GM19395 (cell line): ENCODE results near the gene ECE2.

Source experiments
- ATAC-seq: cut with Tn5 transposase; IDR thresholded peaks from one replicate; pipeline ENCODE4 v1.9.1; 2021; ENCODE audit warnings: mild to moderate bottlenecking, moderate library complexity; ENCODE audit not compliant: unreplicated experiment

The ECE2 gene

GRCh38 chr3:184240384-184241140 lies 35.3 kb upstream of the ECE2 start:
- ATAC-seq: no peak

GRCh38 chr3:184241141-184241446 lies 34.7 kb upstream of the ECE2 start:
- no peak for ATAC-seq

- ATAC-seq: no peak
These were observed 34.1 kb upstream of the ECE2 start for GRCh38 chr3:184241447-184242296.

DNA sequence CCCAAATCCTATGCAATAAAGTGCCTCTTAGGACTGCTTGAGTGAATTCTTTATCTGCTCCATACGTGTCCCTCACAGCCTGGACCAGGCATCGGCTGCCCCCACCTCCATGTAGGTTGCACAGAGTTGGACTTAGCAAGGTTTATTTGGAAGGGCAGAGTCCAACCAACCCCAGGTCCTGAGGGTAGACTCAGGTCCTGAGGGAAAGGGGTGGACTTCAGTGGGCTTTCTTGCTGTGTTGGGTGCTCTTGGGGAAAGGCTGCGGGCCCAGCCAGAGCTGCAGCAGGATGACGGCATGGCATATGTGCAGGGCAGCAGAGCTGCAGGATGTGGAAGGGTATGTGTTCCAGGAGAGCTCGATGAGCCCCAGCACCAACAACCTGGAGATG lies 33.5 kb upstream of the ECE2 start:
- no peak for ATAC-seq

GRCh38 chr3:184248454-184249411 lies 27.1 kb upstream of the ECE2 start, which contains the start of gene ALG3:
Gene ALG3, minus strand, starts transcription at chr3:184248962. Its CDS starts 22 bp downstream, at chr3:184248940.
- peak; percentile 49 for ATAC-seq

GRCh38 chr3:184249412-184250166 lies 26.2 kb upstream of the ECE2 start, which contains the start of gene EEF1AKMT4:
Gene EEF1AKMT4, plus strand, starts transcription at chr3:184249672. Its CDS starts 23 bp downstream, at chr3:184249695.
- peak; percentile 86 for ATAC-seq

DNA sequence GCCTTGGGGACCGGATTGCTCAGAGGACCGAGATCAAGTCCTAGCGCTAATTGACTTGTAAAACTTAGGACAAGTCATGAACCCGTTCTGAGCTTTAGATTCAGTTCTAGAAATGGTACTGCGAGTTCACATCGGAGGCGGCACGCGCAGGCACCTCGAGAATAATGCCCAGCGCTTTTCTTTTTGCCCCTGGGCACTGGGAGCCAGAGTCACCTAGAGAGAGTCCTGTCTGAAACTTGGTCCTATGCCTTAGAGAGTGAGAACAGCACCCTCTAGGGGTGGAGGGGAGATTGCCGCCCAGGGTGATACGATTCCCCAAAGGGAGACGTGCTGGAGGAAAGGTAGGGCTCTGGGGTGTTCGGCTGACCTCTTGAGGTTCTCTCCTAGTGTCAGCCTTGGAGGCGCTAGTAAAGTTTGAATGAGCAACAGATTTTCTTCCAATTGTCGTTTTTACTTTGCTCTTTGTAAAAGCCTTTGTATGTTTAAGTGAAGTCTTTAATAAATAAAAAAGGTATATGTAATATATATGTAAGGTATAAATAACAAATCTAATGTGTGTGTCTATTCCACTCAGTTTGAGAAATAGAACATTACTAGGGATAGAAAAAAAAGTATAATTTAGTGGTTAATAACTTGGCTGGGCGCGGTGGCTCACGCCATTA lies 25.5 kb upstream of the ECE2 start:
- ATAC-seq: peak; percentile 74

- ATAC-seq: no peak
These were observed 20.4 kb upstream of the ECE2 start for GRCh38 chr3:184255291-184256039.

DNA sequence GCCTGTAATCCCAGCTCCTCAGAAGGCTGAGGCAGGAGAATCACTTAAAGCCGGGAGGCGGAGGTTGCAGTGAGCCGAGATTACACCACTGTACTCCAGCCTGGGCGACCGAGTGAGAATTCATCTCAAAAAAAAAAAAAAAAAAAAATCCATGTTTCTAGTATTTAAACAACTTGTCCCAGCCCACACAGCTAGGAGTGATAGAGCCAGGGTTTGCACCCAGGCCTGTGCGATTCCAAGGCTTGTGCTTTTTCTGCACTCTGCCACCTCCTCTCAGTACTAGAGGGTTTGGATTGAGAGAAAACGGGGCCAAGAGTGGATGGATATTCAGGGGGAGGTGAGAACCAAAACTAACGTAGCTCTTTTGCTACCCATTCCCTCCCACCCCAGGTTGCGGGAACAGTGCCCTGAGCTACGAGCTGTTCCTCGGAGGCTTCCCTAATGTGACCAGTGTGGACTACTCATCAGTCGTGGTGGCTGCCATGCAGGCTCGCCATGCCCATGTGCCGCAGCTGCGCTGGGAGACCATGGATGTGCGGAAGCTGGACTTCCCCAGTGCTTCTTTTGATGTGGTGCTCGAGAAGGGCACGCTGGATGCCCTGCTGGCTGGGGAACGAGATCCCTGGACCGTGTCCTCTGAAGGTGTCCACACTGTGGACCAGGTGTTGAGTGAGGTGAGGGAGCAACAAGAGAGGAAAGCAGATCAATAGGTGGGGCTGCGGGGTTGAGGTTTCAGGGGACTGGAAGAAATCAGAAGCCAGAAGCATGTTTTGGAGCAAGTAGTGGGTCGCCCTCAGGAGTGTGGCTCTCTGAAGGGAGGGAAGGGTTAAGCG lies 18.5 kb upstream of the ECE2 start:
- no peak for ATAC-seq

DNA sequence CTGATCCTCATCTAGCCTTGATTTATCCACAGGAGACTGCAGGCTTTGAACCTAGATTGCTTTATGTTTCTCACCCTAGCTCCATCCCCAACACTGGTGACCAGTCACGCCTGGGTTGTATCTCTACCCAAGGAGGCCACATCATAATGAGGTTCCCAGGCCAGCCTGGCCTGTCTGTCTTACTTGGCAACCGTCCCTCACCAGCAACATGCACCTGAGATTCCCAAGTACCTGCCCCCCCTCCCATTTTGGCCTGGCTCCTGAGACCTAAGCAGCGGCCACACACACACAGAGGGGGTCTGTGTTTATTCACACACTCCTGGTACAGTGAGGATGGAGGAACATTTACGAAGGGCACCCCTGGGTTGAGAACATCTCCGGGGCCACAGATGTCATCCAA lies 16.9 kb upstream of the ECE2 start:
- no peak for ATAC-seq

DNA sequence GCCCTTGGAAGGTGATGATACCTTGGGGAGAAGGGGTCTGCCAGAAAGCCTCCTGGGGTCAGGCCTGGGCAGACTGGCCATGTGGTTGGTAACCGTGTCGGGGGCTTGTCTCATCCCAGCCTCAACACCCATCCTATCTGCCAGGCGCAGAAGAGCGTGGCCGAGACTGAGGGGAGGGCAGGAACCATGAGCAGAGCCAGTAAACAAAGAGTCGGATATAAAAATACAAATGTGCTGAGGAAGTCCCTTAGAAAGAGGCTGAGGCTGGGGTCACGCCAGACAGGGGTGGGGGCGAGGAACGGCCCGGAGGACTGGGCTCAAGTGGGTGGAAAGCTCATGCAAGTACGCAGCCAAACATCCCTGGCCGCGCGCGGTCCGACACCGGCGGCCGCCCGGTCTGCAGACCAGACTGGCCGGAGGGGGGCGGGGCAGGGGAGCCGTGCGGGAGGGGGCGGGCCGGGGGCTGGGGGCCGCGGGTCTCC lies 16.4 kb upstream of the ECE2 start:
- ATAC-seq: no peak

DNA sequence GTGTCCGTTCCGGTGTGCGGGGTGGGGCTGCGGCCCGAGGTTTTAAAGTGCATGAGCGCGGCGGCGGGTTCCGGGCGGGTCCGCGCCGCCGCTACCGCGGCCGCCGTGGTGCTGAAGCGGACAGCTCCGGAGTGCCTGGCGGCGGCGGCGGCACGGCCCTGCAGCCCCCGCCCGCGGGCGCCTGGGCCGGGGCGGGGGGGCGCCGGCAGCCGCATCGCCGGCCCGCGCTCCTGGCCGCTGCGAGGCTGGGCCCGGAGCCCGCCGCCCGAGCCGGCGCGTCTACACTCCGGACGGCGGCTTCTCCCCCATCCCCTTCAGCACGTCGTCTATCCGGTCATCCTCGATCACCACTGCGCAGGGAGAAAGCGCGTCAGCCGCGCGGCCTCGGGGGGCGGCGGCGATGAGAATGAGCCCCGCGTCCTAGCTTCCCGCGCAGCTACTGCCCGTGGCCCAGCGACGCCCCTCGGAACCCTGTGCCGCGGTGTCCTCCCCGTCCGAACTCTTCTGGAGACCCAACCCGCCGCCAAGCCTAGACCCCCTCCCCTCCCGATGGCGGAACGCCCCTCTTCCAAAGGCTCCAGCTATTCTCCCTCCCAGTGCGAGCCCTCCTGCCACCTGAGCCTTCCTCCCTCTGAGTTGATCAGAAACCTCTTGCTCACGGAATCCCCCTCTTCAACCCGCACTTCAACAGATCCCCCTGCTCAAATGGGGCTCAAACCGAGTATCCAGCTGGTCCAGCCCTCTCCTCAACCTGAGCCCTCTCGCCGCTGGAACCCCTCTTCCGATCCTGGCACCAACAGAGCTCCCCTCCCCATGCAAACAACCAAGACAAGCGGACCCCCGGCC lies 15.7 kb upstream of the ECE2 start:
- no peak for ATAC-seq

DNA sequence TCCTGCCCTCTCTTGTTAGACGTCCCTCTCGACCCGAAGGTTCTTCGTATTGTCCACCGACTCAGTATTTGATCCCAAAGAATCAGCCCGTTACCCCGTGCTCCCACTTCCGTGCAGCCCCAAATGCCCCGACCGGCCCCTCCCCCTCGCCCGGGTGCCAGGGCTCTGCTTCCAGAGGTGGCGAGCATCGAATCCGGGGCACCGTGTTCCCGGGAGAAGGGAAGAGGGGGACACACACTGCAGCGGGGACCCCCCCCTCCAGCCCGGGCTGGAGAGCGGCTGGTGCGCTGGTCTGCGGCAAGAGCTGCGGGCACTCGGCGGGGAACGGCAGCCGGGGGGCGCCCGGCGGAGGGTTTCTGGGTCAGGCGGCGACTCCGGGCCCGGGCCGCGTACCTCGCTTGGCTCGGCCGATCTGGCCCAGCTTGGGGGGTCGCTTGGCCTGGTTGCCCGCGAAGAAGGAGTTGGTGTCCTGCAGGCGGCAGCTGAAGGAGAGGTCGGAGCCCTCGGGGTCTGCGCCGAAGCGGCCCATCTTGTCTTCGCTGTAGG lies 15.0 kb upstream of the ECE2 start:
- no peak for ATAC-seq

GRCh38 chr3:184261270-184261853 lies 14.5 kb upstream of the ECE2 start, which contains the start of gene CAMK2N2:
Gene CAMK2N2, minus strand, starts transcription at chr3:184261553. Its CDS starts 268 bp downstream, at chr3:184261285.
- peak; percentile 50 for ATAC-seq

DNA sequence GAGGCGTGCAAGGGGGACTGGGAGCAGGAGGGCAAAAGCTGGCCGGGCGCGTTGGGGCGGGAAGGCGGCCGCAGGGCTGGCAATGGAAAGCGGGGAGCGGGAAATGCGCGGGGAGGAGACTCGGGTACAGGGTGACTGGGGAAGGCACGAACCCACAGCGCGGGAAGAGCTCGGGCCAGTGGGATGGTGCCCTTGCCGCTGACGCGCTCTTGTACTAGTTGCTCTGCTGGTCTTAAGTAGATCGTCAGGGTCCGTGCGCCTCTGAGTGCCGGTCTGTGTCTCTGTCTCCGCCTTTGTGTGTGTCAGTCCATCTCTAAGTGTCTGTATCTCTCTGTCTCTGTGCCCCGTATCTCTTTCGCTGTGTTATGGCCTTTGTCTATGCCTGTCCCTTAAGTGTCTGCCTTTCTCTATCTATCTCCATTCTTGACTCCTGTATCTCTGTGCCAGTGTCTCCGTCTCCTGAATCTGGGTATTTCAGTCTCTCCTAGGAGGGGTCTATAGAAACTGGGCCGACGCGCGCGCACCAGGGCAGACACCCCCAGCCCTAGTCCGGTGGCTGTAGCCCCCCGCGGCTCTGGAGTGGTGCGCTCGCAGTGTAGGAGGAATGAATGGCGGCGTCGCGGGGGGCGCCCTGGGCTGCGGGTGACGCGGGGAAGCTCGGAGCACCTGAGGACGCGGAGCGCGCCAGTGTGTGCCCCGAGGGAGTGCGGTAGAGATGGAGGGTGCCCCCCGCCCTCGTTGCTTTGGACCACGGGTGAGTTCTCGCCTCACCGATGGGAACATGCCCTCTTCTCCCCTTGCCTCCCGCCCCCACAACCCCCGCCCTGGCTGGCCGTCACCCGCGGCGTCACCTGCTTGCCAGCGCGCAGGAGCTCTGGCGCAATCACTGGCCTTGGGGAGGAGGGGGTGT lies 13.7 kb upstream of the ECE2 start:
- peak; percentile 18 for ATAC-seq
